Measurements from ENCODE around the gene PIK3R2.

The PIK3R2 gene

GRCh38 chr19:18173054-18173571 is 20.1 kb downstream of the PIK3R2 start:
- DNase-seq (ENCODE audit: low read depth) = no peak

- no peak for DNase-seq (ENCODE audit: low read depth)
Measured at GRCh38 chr19:18173572-18174288, 20.8 kb downstream of the PIK3R2 start, which contains the start of gene IFI30. Gene IFI30, plus strand, starts transcription at chr19:18173813. Its CDS starts 29 bp downstream, at chr19:18173842.

- DNase-seq (ENCODE audit: low read depth) = no peak
Measured at GRCh38 chr19:18174983-18175382, 22.0 kb downstream of the PIK3R2 start.

GRCh38 chr19:18176367-18177310 is 23.7 kb downstream of the PIK3R2 start:
- no peak for DNase-seq (ENCODE audit: low read depth)

- no peak for DNase-seq (ENCODE audit: low read depth)
Measured at GRCh38 chr19:18179957-18180356, 27.0 kb downstream of the PIK3R2 start.

- no peak for DNase-seq (ENCODE audit: low read depth)
Measured at GRCh38 chr19:18183529-18183928, 30.6 kb downstream of the PIK3R2 start.

GRCh38 chr19:18185538-18185937 is 32.6 kb downstream of the PIK3R2 start:
- DNase-seq (ENCODE audit: low read depth) = no peak

- DNase-seq (ENCODE audit: low read depth) = no peak
Measured at GRCh38 chr19:18190278-18190677, 37.3 kb downstream of the PIK3R2 start.

- DNase-seq (ENCODE audit: low read depth) = no peak
Measured at GRCh38 chr19:18191640-18192062, 38.7 kb downstream of the PIK3R2 start.

GRCh38 chr19:18192673-18193387 is 39.9 kb downstream of the PIK3R2 start, which contains the start of gene MPV17L2:
Gene MPV17L2, plus strand, starts transcription at chr19:18193218. Its CDS starts 64 bp downstream, at chr19:18193282.
- peak; percentile 100 for DNase-seq (ENCODE audit: low read depth)

GRCh38 chr19:18193388-18194180 is 40.6 kb downstream of the PIK3R2 start:
- DNase-seq (ENCODE audit: low read depth) = no peak

GRCh38 chr19:18194181-18194530 is 41.2 kb downstream of the PIK3R2 start:
- DNase-seq (ENCODE audit: low read depth) = no peak

- no peak for DNase-seq (ENCODE audit: low read depth)
Measured at GRCh38 chr19:18194554-18195238, 41.7 kb downstream of the PIK3R2 start.

GRCh38 chr19:18196511-18196845 is 43.5 kb downstream of the PIK3R2 start:
- DNase-seq (ENCODE audit: low read depth) = no peak

GRCh38 chr19:18197306-18197705 is 44.3 kb downstream of the PIK3R2 start:
- no peak for DNase-seq (ENCODE audit: low read depth)

- DNase-seq (ENCODE audit: low read depth) = no peak
Measured at GRCh38 chr19:18197941-18198340, 45.0 kb downstream of the PIK3R2 start.

GRCh38 chr19:18198374-18198773 is 45.4 kb downstream of the PIK3R2 start:
- no peak for DNase-seq (ENCODE audit: low read depth)

GRCh38 chr19:18202397-18202777 is 49.4 kb downstream of the PIK3R2 start:
- no peak for DNase-seq (ENCODE audit: low read depth)

- no peak for DNase-seq (ENCODE audit: low read depth)
Measured at GRCh38 chr19:18202778-18203407, 49.9 kb downstream of the PIK3R2 start.

- DNase-seq (ENCODE audit: low read depth) = no peak
Measured at GRCh38 chr19:18203408-18203862, 50.5 kb downstream of the PIK3R2 start.
